Stomach (tissue), 4 donors: ENCODE data around the gene SLC29A3.

ENCODE experiments used
- CTCF ChIP-seq, 7 experiments: fragments of 450-650 bp in 4 of 7; fragments of 200-600 bp in 3 of 7; sonication (generic) in 3 of 7; IDR thresholded peaks; one replicate each; pipeline ENCODE4 v1.5.1; 2016 to 2019; ENCODE audit warnings: antibody characterized with exemption in 7 of 7, control low read depth in 2 of 7, mild to moderate bottlenecking in 1 of 7
- POLR2AphosphoS5 ChIP-seq, 3 donors: sonication (generic); formaldehyde crosslinking; IDR thresholded peaks; one replicate each; pipeline ENCODE4 v1.6.1; 2016; ENCODE audit warnings: antibody characterized with exemption in 3 of 3

- TF ChIP-seq POLR2AphosphoS5 (IDR thresholded peaks at IDR 0.05) = no peak
- no peak for TF ChIP-seq CTCF (IDR thresholded peaks at IDR 0.05)
Observed at GRCh38 chr10:71391701-71392100, 72.6 kb downstream of the SLC29A3 start.
